MM.1S (cell line): Measurements from ENCODE around the gene CDCA5.

Experiments used
- CTCF ChIP-seq: fragments of 300-600 bp; sonication (generic); IDR thresholded peaks from 2 replicates; pipeline ENCODE4 v1.5.1; 2016; ENCODE audit warnings: antibody characterized with exemption, low read length, mixed read lengths
- EZH2 ChIP-seq: fragments of 300-600 bp; sonication (generic); optimal IDR thresholded peaks from 2 replicates; pipeline ENCODE3; 2017; ENCODE audit warnings: low read depth, mild to moderate bottlenecking, antibody characterized with exemption, low read length, mixed read lengths
- EZH2phosphoT487 ChIP-seq: fragments of 300-600 bp; sonication (generic); IDR thresholded peaks from 2 replicates; pipeline ENCODE4 v1.6.1; 2018; ENCODE audit warnings: antibody characterized with exemption, low read length

GRCh38 chr11:65047581-65048422, 36.0 kb downstream of the CDCA5 start:
- no peak for TF ChIP-seq CTCF
- TF ChIP-seq EZH2 = no peak
- no peak for TF ChIP-seq EZH2phosphoT487
